ENCODE results near the gene CORO1A.
"Not testable (repeated sequence)": the region's sequence is repeated elsewhere in the genome, so short reads cannot be mapped to it uniquely, and the experiment has no call there.

The CORO1A gene

GRCh38 chr16:30206252-30206651 is 22.9 kb downstream of the CORO1A start:
- DNase-seq: not testable (repeated sequence)

DNA sequence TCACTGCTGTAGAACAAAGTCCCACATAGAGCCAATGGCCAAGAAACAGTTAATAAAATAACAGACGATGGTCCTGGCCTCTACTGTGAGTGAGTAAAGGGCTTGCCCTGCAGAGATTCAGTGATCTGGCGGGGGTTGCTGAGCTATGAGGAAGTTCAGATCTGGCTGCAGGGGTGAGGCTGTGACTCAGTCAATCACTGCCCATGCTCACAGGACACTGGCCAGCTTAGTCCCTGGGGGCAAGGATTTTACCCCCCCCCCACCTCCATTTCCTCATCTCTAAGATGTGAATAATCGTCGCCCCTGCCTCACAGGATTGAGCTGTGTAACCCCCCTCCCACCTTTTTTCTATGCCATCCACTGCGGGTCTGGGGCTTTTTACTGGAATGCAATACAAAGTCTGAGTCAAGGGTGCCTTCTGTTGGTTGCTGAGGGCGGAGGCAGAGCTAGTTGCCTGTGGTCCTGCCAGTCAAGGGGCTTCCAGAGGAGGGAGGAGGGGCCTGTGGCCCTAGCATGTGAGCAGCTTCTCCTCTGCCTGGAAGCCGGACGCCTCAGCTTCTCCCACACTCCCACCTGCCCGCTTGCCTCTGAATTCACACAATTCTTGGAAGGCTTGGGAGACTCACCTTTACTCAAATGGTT is 23.8 kb downstream of the CORO1A start:
- not testable (repeated sequence) for DNase-seq

DNA sequence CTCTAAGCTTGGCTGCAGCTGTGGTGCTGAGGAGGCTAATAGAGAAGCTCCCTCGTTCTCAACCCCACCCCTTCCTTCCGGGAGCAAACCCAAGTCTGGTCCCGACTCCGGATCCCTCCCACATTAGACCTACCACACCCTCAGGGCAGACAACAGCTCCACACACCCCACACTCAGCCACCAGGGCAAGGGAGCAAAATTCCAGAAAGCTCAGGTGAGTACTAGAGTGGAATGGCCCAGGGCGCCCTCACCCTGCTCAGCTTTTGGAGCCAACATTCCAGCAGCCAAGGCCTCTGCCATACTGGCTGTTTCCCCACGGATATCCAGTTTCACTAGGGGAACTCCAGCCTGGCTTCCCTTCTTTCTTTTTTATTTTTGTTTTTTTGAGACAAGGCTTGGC is 25.6 kb downstream of the CORO1A start:
- not testable (repeated sequence) for DNase-seq

DNA sequence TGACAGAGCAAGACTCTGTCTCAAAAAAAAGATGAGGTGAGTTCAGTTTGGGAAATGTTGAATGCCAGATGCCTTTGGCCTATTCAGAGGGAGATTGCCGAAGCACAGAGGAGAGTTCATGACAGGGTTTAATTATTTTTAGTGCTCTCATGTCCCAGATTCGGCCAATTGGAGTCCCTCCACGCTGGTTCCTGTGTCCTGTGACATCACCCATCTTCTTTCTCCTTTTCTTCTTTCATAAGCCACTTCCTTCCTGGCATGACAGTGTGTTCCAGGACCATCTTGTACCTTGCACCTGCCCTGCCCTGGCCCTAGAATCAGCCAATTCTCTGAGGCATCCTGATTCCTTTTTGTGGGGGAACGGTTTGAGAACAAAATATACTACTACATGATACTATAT is 28.0 kb downstream of the CORO1A start:
- not testable (repeated sequence) for DNase-seq

GRCh38 chr16:30217082-30217481 is 33.7 kb downstream of the CORO1A start:
- DNase-seq: not testable (repeated sequence)
